Activated B cell treated with CpG ODN at 0.5 μM for 24 hours (primary cell): Measurements from ENCODE around the gene FAM151B. TPM values are rescaled to one million over a fixed set of nuclear protein-coding genes. Genes with fewer than 3 reads are reported as not detected.
A peak's percentile ranks its signal among the peaks of the same experiment; 100 is the strongest.

Experiments used
- ATAC-seq: fragments of 200-7000 bp; cut with Tn5 transposase; one replicate; pipeline ENCODE4 v1.10.0; 2021; ENCODE audit warnings: low read depth, mild to moderate bottlenecking, moderate library complexity
- CTCF ChIA-PET: fragments of 350-600 bp; sonication (Branson Sonifier 250); formaldehyde crosslinking; loops from one replicate; lab custom pipeline; 2021; ENCODE audit warnings: antibody characterized with exemption; lab: Charles Lee
- POLR2A ChIA-PET: fragments of 350-600 bp; sonication (Branson Sonifier 250); formaldehyde crosslinking; loops from one replicate; lab custom pipeline; 2021; ENCODE audit warnings: antibody characterized with exemption; lab: Charles Lee
- DNase-seq: peaks from one replicate; pipeline ENCODE4 v3.0.0; 2022
- H3K27ac Mint-ChIP-seq: one replicate; pipeline ENCODE4 v1.8.0; 2020; ENCODE audit warnings: mixed read lengths
- H3K27me3 Mint-ChIP-seq: one replicate; pipeline ENCODE4 v1.8.0; 2021; ENCODE audit warnings: mixed read lengths
- H3K36me3 Mint-ChIP-seq: one replicate; pipeline ENCODE4 v1.8.0; 2021; ENCODE audit warnings: low read depth, mixed read lengths
- H3K4me1 Mint-ChIP-seq: one replicate; pipeline ENCODE4 v1.8.0; 2021; ENCODE audit warnings: mixed read lengths
- H3K4me3 Mint-ChIP-seq: one replicate; pipeline ENCODE4 v1.8.0; 2020; ENCODE audit warnings: mild to moderate bottlenecking, mixed read lengths
- H3K9me3 Mint-ChIP-seq: one replicate; pipeline ENCODE4 v1.8.0; 2020; ENCODE audit warnings: mixed read lengths
- intact Hi-C: fragments of 100-400 bp; cut with micrococcal nuclease; formaldehyde crosslinking; loops from one replicate; pipeline ENCODE4 v1.15.1; 2024
- total RNA-seq: library from RNA; stranded (reverse); gene quantifications from 2 replicates; pipeline ENCODE4 v1.2.3, GENCODE V29; 2022
- TF ChIP-seq, protein P1 (sequence below): fragments of 200-600 bp; IDR thresholded peaks from one replicate; pipeline ENCODE4 v1.8.0; 2022; ENCODE audit warnings: antibody characterized with exemption, mild to moderate bottlenecking

FAM151B gene, protein sequence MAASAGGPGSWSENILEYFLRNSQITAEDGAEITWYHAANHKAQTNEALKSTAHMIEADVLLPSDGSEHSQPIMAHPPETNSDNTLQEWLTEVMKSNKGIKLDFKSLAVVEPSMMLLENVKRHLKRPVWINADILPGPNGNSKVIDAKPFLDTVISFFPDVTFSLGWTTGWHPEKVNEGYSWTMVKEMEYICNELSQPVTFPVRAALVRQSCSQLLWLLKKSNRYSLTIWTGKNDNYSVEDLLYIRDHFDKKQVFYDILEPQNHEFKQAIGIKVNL
- total RNA-seq: 0.47 TPM in 1 of 2 replicates, not detected in the other

DNA sequence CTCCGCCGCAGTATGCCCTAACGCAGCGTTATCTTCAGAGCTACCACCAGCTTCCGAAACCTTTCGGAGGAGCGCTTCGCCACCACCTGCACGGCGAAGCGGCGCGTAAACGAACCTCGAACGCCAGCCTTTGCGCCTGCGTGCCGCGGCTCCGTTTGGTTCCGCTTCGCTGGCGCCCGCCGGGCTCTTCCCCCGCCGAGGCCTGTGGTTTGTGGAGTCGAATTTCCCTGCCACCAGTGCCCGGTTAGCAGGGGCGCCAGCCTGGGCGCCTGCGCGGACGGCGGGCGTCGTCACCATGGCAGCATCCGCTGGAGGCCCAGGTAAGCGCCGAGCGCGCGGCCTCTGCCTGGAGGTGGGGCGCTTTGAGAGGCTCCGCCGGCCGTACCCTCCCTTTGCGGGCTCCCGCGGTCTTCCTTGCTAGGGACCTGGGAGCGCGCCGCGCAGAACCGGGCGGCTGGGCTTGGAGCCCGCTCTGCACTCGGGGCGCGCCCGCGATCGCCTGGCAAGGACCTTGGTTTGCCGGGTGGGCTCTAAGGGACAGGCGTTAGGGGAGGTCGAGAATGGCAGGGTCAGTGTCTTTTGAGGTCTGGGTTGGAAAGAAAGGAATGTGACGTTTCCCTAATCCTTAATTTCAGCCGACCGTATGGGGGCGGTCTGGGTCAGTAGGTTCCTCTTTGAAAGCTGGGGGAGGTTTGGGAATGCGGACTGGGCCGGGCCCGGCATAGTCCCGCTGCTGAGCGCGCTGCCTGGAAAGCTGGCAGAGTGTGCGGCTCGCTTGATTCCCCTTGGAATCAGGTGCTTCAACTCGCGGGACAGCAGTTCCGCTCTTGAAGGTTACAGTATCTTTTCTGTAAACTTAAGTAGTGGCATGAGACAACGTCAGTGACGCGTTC, at the start of gene FAM151B:
TSS of gene FAM151B (plus strand) at position 272 of the 893 bp plus-strand sequence. CDS start at position 296, 24 bp downstream.
- DNase-seq (peak; percentile 60), ATAC-seq (peak; percentile 87)
- CTCF ChIA-PET: no interaction called here
- H3K4me1 Mint-ChIP-seq: peaks cover 19% of the 10 kb centered on the region
- peak within 1 kb of the TSS; percentile 78 for H3K4me3 Mint-ChIP-seq
- intact Hi-C loops: loop anchor here (5.0 kb wide), 3 partner anchors 81 to 231 kb away; partner anchors contain the start of genes SERINC5 and ZFYVE16
- POLR2A ChIA-PET: no interaction called here
- peaks cover 13% of the 10 kb centered on the region for H3K9me3 Mint-ChIP-seq
- peaks cover 3% of the 10 kb centered on the region for H3K36me3 Mint-ChIP-seq
- H3K27me3 Mint-ChIP-seq: peaks cover 37% of the 10 kb centered on the region
- H3K27ac Mint-ChIP-seq: no peak within 1 kb of the TSS
- TF ChIP-seq, protein P1, sequence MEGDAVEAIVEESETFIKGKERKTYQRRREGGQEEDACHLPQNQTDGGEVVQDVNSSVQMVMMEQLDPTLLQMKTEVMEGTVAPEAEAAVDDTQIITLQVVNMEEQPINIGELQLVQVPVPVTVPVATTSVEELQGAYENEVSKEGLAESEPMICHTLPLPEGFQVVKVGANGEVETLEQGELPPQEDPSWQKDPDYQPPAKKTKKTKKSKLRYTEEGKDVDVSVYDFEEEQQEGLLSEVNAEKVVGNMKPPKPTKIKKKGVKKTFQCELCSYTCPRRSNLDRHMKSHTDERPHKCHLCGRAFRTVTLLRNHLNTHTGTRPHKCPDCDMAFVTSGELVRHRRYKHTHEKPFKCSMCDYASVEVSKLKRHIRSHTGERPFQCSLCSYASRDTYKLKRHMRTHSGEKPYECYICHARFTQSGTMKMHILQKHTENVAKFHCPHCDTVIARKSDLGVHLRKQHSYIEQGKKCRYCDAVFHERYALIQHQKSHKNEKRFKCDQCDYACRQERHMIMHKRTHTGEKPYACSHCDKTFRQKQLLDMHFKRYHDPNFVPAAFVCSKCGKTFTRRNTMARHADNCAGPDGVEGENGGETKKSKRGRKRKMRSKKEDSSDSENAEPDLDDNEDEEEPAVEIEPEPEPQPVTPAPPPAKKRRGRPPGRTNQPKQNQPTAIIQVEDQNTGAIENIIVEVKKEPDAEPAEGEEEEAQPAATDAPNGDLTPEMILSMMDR: no peak

DNA sequence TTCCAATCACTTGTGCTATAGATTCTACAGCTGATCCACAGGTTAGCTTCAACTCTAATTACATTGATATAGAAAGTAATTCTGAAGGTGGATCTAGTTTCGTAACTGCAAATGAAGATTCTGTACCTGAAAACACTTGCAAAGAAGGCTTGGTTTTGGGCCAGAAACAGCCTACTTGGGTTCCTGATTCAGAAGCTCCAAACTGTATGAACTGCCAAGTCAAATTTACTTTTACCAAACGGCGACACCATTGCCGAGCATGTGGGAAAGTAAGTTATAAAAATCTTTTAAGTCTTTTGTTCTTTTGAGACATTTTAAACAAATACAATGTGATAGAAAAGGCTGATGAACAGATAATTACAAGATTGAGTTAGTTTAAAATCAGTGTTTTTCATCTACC, 49.2 kb upstream of the FAM151B start:
- TF ChIP-seq, protein P1: no peak
- Mint-ChIP-seq H3K27ac (no peak overlapping the region), H3K4me3 (no peak overlapping the region), H3K4me1 (no peaks in the 10 kb centered on the region), H3K9me3 (no peaks in the 10 kb centered on the region), H3K36me3 (peaks cover 67% of the 10 kb centered on the region), H3K27me3 (no peaks in the 10 kb centered on the region)
- POLR2A ChIA-PET: no interaction called here
- intact Hi-C loops: no loop called here
- DNase-seq: no peak
- CTCF ChIA-PET: no interaction called here
- no peak for ATAC-seq

DNA sequence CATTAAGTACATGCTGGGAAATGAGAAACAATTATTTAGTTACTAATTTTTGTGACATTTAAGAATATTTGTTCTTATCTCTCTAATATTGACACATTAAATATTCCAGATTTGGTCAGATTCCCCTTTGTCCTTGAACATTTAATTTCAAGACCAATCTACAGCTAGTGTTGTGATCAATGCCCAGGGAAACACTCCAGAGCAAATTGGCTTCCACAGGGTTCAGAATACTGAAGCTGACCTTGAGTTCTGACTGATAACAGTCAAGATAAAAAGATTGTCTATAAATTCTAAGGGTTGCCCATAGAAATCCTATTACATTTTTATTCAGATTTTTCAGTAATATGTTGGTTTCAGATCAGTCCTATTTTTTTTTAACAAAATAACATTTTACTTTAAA, 48.7 kb upstream of the FAM151B start:
- Mint-ChIP-seq H3K27ac (no peak overlapping the region), H3K9me3 (no peaks in the 10 kb centered on the region), H3K4me1 (no peaks in the 10 kb centered on the region), H3K36me3 (peaks cover 65% of the 10 kb centered on the region), H3K27me3 (no peaks in the 10 kb centered on the region), H3K4me3 (no peak overlapping the region)
- ChIA-PET CTCF (no interaction called here), POLR2A (no interaction called here)
- TF ChIP-seq, protein P1: no peak
- ATAC-seq (no peak), DNase-seq (no peak)
- intact Hi-C loops: no loop called here

DNA sequence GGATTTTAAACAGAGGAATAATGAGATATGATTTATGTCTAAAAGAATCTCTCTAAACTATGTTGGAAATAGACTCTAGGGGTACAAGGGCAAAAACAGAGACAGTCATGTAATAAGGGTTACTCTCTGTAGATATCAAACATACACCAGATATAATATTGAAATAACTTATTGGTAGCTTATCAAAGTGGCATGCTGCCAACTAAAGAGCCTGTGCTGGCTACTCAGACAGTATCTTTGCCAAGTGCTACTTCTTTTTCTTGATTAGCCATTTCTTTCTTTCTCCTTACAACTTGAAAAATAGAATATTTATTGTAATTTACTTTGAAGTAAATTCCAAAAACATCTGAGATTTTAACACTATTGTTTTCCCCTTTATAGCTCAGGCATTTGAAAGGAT, 45.2 kb upstream of the FAM151B start:
- ChIA-PET POLR2A (no interaction called here), CTCF (no interaction called here)
- Mint-ChIP-seq H3K27ac (no peak overlapping the region), H3K4me1 (no peaks in the 10 kb centered on the region), H3K27me3 (no peaks in the 10 kb centered on the region), H3K9me3 (no peaks in the 10 kb centered on the region), H3K4me3 (no peak overlapping the region), H3K36me3 (peaks cover 54% of the 10 kb centered on the region)
- intact Hi-C loops: no loop called here
- DNase-seq (no peak), ATAC-seq (no peak)
- TF ChIP-seq, protein P1: no peak

DNA sequence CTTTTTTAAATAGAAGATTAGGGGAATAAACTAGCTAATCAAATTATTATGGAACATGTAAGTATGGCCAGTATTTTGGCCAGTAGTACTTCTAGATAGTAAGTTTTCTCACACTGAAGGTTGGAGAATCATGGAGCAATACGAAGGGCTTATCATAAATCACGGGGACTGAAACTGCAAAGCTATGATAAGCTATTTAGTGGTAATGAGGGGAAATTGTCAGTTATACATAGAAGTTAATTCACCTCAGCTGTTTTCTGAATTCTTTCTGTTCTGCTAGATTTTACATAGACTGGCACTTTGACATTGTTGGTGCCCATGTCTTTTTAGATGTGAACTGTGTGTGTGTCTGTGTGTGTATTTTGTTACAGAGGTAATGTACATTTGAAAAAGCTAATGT, 34.5 kb upstream of the FAM151B start:
- POLR2A ChIA-PET: no interaction called here
- H3K36me3 Mint-ChIP-seq: peaks cover 60% of the 10 kb centered on the region
- TF ChIP-seq, protein P1: no peak
- DNase-seq (no peak), ATAC-seq (no peak)
- H3K4me1 Mint-ChIP-seq: no peaks in the 10 kb centered on the region
- intact Hi-C loops: no loop called here
- H3K9me3 Mint-ChIP-seq: no peaks in the 10 kb centered on the region
- no peaks in the 10 kb centered on the region for H3K27me3 Mint-ChIP-seq
- CTCF ChIA-PET: no interaction called here
- no peak overlapping the region for H3K27ac Mint-ChIP-seq
- no peak overlapping the region for H3K4me3 Mint-ChIP-seq
